NCI-H1930 (cell line): Measurements from ENCODE around the gene NRG2.

Experiments used
- DNase-seq, 2 experiments: peaks; one replicate each; lab custom pipeline; 2025; lab: John Stamatoyannopoulos, UW

The NRG2 gene

DNA sequence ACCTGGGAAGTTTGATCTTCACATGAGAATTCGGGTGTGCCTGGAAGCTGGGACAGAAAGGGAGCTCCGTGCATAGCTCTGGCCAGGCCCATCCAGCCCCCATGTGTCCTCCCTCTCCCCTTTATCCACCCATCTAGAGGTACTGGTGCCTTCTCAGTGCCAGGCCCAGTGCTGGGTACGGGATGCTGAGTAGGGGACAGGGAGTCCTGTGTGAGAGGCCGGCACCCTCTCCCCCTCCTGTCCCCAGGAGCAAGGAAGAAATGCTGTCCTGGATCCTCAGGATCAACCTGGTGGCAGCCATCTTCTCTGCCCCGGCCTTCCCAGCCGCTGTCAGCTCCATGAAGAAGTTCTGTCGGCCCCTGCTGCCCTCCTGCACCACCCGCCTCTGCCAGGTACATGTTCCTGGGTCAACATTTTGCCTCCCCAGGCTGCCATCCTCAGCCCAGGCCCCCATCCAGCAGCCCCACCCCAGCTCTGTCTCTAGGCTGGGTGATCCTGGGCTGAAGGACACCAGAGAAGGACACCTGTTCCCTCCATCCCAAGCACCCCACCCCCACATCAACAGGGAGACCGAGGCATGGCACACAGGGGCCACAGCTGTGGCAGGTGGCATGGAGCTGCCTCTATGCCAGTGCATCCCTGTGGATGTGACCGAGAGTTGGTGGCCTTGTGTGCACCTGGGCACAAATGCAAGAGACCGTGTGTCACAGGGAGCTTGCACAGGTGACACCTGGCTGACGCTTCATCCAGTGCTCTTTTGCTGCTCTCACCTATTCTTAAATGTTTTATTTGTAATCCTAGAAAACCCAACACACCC lies 204.5 kb downstream of the NRG2 start:
- no peak for DNase-seq

DNA sequence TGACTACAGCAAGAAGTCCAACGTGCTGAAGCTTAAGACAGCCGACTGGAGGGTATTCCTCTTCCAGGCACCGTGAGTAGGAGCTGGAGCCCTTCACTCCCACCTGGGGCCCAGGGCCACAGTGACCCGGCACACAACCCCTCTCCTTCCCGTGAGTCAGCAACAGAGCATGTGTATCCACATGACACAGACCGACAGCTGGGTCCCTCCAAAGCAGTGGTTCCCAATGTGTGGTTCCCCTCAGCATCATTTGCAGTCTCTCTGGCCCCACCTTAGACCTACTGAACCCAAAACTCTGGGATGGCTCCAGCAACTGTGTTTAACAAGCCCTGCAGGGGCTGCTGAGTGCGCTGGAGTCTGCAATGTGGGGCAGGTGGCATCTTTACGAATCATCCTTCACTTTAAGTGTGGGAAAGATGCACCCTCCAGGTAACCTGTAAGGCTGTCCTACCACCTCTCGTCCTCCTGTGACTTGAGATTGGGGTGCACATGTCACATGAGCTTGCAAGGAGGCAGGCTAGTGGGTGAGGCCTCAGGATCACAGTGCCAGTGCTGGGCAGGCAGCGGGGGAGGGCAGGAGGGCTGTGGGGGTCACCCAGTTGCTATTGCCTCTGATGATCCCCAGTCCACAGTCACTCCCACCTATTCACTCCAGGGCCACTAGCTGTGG lies 205.3 kb downstream of the NRG2 start:
- no peak for DNase-seq

DNA sequence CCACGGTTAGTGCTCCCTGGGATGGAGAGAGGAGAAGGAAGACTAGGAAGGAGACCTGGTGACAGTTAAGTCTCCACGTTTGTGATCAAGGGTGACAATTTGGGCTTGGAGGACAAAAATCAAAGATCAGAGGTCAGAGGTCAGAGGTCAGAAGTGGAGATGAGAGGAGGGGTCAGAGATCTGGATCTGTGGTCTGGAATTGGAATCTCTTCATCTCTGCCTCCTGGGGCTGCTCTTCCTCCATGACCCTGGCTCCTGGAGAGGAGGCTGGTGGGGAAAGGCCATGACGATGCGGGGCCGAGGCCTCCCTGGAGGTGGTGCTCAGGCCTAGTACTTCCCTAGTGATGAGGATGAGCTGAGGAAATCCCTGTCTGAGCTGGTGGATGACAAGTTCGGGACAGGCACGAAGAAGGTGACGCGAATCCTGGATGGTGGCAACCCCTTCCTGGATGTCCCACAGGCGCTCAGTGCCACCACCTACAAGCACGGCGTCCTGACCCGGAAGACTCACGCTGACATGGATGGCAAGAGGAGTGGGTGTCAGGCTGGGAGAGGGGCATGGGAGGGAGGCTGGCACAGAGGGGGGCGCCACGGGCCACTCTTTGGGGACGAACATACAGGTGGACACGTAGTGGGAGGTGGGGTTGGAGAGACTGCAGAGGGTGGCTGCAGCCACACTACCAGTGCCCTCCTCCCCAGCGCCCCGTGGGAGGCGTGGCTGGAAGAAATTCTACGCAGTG lies 206.5 kb downstream of the NRG2 start:
- no peak for DNase-seq

DNA sequence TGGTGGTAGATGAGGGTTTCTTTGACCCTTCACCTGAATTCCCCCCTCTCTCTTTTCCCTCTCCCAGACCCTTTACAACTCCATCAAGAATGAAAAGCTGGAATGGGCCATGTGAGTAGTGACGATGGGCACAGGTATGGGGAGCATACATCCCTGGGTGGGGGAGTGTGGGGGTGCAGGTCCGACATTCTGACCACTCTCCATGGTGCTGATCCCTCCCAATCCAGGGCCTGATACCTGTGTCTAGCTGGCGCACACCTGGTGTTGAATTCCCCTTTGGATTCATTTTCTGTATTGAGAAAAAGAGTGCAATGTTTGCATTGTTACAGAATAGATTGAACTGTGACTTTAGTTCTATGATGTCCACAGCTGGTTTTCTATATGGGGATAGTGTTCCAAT lies 207.4 kb downstream of the NRG2 start:
- DNase-seq, result no peak

DNA sequence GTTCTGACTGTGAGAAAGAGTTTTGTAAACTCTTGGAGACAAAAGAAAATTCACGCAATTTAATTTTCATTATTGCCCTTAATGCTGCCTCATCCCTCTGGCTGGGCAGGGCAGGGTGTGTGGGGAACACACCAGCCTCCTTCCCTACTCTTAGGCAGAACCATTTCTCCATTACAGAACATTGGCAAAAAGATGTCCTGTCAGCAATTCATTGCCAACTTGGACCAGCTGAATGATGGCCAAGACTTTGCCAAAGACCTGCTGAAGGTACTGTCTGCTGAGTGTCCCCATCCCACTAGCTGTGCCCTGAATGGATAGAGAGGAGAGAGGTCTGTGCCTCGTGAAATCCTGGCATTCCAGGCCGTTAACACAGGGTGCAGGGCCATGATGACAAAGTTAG lies 209.6 kb downstream of the NRG2 start:
- DNase-seq, result no peak

DNA sequence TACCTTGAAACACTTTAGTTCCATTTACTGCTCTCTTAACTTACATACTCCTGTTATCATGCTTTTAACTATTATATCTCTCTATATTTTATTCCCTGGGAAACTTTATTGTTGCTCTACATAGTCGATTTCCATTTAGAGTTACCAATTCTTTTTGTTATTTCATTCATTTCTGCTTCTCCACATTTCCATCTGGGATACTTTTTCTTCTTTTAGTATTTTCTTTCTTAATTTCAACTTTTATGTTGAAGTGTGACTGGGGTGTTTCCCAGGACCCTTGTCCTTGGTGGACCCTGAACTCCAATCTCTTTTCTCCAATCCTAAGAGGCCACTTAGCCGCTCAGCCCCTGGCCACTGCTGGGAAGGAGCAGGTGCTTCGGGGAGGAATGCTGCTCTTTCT lies 211.5 kb downstream of the NRG2 start:
- DNase-seq, result no peak

DNA sequence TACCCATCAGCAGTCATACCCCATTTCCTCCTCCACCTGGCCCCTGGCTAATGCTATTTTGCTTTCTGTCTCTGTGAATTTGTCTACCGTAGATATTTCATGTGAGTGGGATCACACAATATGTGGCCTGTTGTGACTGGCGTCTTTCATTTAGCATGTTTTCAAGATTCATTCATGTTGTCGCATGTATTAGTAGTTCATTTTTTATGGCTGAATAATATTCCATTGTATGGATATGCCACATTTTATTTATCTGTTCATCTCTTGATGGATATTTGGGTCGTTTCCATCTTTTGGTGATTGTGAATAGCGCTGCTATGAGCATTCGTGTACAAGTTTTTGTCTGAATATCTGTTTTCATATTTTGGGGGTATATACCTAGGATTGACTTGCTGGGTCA lies 213.6 kb downstream of the NRG2 start:
- DNase-seq, result no peak

DNA sequence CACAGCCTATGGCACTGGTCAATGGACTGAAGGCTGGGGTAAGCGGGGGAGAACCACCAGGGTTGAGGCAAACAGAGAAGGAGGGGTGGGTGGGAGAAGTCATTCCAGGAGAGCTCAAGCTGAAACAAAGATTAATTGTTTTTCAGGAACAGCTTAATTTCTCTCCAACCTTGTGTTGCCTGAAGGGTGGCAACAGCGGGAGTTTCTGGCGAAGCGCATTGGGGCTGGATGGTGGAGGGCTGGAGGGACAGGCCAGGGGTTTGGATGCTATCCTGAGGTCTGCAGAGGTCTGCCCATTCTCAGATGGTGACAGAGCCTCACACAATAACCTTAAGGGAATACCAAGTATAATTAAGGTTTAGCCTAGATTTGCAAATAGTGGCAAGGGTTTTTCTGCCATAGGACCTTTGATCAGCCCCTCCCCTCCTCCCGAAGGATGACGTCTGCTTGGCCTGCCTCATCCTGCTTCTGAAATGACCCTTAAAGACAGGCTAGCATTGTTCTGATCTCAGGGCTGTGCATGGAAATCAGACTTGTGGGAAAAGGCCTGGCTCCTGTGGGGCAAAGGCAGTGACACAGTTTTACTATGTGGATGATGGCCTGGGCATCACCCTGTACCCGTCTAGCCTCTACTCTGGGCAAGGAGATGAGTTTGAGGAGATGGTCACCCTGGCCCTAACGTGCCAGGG lies 214.7 kb downstream of the NRG2 start:
- no peak for DNase-seq

DNA sequence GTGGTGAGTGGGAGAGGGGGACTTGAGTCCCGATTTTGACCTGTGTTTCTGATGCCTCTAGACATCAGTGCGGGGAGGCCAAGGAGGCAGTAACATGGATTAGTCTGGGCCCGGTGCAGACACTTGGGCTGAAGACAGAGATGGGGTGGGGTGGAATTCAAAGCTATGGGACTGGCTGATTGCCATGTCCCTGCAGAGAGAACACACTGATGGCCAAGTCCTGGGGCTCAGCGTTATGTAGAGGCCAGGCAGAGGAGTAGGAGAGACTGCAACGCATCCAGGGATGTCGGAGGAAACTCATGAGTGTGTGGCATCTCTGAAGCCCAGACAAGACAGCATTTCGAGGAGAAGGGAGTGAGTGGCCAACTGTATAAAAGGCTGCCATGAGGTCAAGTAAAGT lies 217.4 kb downstream of the NRG2 start:
- no peak for DNase-seq

DNA sequence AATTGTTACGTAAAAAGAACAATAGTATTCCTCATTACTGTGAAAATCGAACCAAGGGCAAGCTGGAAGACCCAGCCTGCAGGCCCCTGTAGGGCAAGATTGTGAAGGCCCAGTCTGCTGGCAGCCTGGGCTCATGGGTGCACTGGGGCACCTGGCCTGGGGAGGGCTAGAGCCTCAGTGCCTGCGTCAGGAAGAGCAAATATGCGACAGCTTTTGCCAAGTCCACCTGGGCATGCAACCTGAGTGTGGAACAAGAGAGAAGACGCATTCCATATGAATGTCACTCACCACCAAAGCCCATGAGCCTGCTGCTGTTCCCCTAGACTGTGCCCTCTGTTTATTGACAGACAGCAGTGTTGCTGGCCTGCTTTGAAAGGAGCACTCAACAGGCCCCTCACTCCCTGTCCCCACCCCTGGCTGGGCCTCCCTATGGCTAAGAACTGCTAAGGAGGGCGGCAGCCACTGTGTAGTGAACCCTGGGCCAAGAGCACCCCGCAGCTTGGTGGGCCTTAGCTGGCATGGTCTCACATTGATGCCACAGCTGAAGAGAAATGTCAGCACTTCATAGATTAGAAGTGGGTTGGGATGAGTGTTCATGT lies 219.2 kb downstream of the NRG2 start:
- no peak for DNase-seq

DNA sequence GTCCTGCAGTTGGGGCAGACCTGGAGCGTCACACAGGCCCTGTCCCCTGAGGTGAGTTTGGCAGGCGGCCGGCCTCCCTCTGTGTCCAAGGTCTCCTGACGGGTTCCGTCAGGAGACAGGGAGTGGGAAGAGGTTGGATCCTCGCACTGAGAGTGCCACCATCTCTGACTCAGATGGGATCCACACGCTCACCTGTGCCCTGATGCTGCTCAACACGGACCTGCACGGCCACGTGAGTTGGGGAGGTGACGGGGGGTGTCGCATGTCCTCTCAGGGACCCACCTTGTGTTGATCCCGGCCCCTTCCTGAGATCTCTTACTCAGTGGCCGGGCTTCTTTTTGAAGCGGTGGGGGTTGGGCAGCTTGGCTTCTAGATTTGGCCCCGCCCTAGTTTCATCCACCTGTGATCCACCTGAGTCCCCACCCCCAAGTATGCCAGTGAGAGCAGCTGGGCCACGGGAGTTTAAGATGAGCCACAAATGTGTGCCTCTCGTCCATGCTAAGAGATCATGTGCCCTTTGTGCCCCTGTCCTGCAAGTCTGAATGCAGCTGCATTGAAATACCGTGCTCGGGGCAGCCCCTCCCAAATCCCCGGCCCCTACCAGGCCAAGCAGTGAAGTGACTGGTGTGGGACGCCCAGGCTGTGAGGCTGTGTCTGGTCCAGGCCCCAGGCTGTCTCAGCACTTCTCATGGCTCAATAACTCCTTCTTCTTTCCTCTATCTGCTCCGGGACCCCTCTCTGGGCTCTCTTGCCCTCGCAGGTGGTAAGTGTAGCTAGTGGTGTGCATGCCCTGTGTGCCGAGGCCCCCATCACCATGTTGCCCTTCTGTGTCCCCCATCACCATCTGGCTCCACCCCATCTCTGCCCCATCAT lies 220.3 kb downstream of the NRG2 start:
- DNase-seq, result no peak

DNA sequence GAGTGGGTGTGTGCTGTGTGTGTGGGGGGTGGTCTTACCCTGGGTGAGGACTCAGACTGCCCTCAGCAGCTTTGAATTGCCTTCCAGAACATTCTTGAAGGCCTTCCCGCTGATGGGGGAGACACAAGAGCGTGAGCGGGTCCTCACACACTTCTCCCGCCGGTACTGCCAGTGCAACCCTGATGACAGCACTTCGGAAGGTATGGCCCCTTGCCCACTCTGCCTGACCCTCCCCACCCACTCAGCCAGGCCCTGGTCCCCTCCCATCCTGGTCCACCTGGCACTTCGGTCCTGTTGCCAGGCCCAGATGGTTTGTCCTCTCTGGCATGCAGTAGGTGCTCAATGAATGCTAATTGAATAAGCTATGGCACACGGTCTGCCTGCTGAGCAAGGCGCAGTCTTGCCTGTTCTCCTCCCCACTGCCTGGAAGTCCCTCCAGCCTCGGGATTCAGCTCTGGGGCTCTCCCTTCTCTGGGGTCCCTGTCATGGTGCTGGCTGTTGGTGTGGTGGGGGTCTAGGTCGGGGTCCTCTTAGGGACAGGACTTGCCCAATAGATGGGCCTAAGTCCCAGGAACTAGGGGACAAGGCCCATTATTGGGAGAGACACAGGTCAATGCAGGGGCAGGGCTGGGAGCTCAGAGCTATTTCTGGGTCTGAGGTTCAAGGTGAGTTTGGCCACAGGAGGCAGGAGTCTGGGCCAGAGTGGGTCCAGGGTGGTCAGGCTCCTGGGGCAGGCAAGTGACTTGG lies 221.1 kb downstream of the NRG2 start:
- no peak for DNase-seq

DNA sequence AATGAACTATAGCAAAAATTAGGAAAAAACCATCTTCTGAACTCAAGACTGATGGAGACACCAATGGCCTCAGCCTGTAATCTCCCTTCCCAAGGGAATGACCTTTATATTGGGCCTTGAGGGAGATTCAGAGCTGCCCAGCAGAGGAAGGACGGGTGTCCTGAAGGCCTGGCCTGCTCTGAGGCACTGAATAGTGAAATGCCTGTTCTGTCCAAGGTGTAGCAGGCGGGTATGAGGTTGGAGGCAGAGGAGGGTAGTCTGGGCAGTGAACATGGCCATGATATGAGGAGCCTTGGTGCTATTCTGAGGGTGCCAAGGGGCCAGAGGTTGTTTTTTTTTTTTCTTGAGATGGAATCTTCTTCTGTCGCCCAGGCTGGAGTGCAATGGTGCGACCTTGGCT lies 222.5 kb downstream of the NRG2 start:
- DNase-seq, result no peak

DNA sequence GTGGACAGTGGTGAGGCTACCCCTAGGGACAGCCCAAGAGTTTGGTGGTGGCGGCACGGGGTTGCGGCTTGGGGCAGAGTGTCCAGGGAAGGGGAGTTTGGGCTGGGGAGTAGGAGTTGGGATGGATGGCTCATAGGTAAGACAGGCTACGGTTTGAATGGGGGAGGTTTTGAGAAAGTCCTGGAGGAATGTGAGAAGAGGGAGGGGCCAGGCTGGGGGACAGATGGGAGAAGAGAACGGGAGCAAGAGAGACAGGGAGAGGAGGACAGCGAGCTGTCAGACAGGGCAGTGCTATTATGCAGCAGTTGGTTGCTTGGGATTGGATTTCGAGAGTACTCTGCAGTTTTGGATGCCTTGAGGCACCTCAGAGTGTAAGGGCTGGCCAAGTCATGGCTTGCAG lies 223.0 kb downstream of the NRG2 start:
- DNase-seq, result no peak

DNA sequence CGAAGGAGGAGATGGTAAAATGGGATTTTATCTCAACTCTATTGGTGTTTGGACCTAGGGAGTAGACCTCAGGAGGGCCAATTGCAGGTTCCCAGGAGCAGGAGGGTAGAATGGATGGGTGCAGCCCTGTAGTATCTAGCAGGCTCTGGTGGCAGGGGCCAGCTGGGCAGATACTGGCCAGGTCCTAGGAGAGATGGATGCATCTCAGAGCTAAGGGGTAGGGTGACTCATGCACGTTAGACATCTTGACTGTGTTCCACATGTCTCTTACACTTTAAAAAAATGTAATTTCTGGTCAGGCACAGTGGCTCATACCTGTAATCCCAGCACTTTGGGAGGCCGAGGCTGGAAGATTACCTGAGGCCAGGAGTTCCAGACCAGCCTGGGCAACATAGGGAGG lies 225.1 kb downstream of the NRG2 start:
- DNase-seq, result no peak

DNA sequence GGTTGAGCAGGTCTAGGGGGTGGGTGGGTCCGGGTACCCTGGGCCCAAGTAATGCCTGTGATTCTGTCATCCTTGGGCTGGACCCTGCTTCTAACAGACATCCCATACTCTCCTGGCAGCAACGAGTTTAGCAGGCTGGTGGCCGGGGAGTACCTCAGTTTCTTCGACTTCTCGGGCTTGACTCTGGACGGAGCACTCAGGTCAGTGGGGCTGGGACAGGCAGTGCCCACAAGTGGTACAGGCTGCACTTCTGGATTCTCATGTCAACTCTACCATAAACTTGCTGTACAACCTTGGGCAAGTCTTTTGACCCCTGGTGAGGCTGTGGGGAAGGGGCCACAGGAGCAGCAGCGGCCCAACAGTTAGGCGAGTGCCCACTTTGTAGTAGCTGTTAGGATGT lies 225.7 kb downstream of the NRG2 start:
- no peak for DNase-seq

DNA sequence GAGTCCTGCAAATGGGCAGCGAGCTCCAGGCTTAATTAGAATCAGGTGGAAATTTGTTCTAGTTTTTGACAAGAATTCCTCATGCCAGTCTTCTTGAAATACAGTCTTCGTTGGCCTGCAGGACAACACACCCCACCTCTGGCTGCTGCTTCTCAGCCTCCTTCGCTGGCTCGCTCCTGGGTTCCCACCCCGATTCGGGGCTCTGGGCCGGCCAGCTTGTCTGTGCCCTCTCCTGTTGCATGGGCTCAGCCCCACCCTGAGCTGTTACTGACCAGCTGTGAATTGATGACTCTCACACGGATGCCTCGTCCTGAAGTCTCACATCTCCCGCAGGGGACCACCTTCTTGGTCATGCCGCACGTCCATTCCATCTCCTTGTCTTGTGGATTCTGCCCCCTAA lies 226.5 kb downstream of the NRG2 start:
- DNase-seq, result no peak

DNA sequence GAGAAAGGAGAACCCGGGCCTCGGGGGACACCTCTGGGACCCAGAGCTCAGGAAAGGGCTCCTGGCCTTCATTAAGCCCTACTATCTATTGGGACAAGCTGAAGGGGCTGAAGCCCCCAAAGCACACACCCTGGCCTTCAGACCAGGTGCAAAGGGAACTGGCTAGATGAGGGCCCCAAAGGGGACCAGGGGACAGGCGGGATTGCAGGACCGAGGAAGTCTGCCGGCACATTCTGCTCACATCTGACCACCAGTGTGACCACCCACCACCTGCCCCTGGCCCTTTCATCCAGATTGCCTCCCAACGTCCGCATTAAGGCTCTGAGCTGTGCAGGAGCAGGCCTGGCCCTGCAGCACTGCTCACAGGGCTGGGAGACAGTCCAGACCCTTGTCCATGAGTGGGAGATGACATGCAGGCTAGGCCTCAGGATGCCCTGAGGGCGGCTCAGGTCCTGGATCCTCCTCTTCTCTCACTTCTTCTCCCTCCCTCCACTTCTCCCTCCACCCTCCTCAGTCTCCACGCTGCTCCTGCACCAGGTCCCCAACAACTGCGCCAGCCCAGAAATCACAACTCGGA lies 228.3 kb downstream of the NRG2 start:
- no peak for DNase-seq

DNA sequence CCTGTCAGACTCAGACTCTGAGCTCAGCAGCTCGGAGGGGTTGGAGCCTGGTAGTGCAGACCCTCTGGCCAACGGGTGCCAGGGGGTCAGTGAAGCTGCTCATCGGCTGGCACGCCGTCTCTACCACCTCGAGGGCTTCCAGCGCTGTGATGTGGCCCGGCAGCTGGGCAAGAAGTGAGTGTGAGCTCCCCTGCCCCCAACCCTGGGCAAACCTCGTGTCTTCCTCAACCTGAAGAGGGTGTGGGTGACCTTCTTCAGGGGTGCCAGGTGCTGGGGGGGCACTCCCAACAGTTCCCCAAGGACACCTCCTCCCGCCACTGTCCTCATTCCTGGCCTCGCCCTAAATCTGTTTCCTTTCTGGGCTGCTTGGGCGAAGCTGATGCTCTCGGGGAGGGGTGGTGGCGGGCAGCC lies 228.9 kb downstream of the NRG2 start:
- DNase-seq, result no peak
